Measurements from ENCODE around the gene HPRT1.

HPRT1 gene

GRCh38 chrX:134528960-134529359, 69.0 kb downstream of the HPRT1 start:
- Histone ChIP-seq H3K36me3 (ENCODE audit: insufficient read depth, low read length) (no peaks in the 10 kb centered on the region), H3K9ac (ENCODE audit: low read depth, low read length, poor library complexity, severe bottlenecking) (no peak overlapping the region), H3K79me2 (ENCODE audit: insufficient read depth, low read length) (no peaks in the 10 kb centered on the region), H2AFZ (ENCODE audit: low read length) (no peak overlapping the region), H3K27me3 (ENCODE audit: insufficient read depth, low read length, poor library complexity, severe bottlenecking) (no peaks in the 10 kb centered on the region), H3K4me1 (ENCODE audit: insufficient read depth, low read length, poor library complexity, severe bottlenecking) (no peaks in the 10 kb centered on the region), H3K4me2 (ENCODE audit: low read depth, low read length, poor library complexity, severe bottlenecking) (no peak overlapping the region), H3F3A (ENCODE audit: low read depth) (no peaks in the 10 kb centered on the region), H4K20me1 (ENCODE audit: insufficient read depth, low read length, poor library complexity, severe bottlenecking) (no peaks in the 10 kb centered on the region), H3K9me3 (ENCODE audit: insufficient read depth, low read depth, low read length) (no peaks in the 10 kb centered on the region), H3K9me2 (replicated peaks; ENCODE audit: low read depth, low read length) (no peaks in the 10 kb centered on the region), H3K4me3 (ENCODE audit: low read length, poor library complexity, severe bottlenecking) (no peak overlapping the region)
- TF ChIP-seq EZH2phosphoT487 (IDR thresholded peaks at IDR 0.05; ENCODE audit: borderline replicate concordance) = no peak
- TF ChIP-seq, protein P1, sequence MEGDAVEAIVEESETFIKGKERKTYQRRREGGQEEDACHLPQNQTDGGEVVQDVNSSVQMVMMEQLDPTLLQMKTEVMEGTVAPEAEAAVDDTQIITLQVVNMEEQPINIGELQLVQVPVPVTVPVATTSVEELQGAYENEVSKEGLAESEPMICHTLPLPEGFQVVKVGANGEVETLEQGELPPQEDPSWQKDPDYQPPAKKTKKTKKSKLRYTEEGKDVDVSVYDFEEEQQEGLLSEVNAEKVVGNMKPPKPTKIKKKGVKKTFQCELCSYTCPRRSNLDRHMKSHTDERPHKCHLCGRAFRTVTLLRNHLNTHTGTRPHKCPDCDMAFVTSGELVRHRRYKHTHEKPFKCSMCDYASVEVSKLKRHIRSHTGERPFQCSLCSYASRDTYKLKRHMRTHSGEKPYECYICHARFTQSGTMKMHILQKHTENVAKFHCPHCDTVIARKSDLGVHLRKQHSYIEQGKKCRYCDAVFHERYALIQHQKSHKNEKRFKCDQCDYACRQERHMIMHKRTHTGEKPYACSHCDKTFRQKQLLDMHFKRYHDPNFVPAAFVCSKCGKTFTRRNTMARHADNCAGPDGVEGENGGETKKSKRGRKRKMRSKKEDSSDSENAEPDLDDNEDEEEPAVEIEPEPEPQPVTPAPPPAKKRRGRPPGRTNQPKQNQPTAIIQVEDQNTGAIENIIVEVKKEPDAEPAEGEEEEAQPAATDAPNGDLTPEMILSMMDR (conservative IDR thresholded peaks at IDR 0.05; ENCODE audit: low read length) = no peak

DNA sequence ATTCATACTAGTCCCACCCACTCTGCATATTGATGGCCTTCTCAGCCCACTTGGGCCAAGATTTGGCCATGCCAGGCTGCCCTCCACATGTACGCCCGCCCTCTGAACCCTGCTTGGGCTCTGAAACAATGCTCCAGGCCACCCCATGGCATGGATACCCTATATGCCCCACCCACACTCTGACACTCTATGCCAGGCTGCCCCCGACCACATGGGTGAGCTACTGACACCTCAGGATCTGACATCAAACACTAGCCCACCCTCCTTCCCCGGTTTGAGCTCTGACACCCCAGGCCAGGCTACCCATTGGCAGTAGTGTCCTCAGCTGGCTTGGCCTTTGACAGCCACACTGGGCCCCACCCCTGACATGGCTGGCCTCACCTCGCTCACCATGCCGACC, 69.5 kb downstream of the HPRT1 start:
- Histone ChIP-seq H3K36me3 (ENCODE audit: insufficient read depth, low read length) (no peaks in the 10 kb centered on the region), H3K9me2 (replicated peaks; ENCODE audit: low read depth, low read length) (no peaks in the 10 kb centered on the region), H3K4me3 (ENCODE audit: low read length, poor library complexity, severe bottlenecking) (no peak overlapping the region), H3K79me2 (ENCODE audit: insufficient read depth, low read length) (no peaks in the 10 kb centered on the region), H3F3A (ENCODE audit: low read depth) (no peaks in the 10 kb centered on the region), H3K9ac (ENCODE audit: low read depth, low read length, poor library complexity, severe bottlenecking) (no peak overlapping the region), H3K4me2 (ENCODE audit: low read depth, low read length, poor library complexity, severe bottlenecking) (no peak overlapping the region), H4K20me1 (ENCODE audit: insufficient read depth, low read length, poor library complexity, severe bottlenecking) (no peaks in the 10 kb centered on the region), H3K27me3 (ENCODE audit: insufficient read depth, low read length, poor library complexity, severe bottlenecking) (no peaks in the 10 kb centered on the region), H2AFZ (ENCODE audit: low read length) (no peak overlapping the region), H3K9me3 (ENCODE audit: insufficient read depth, low read depth, low read length) (no peaks in the 10 kb centered on the region), H3K4me1 (ENCODE audit: insufficient read depth, low read length, poor library complexity, severe bottlenecking) (no peaks in the 10 kb centered on the region)
- TF ChIP-seq, protein P1 (conservative IDR thresholded peaks at IDR 0.05; ENCODE audit: low read length) = no peak
- no peak for TF ChIP-seq EZH2phosphoT487 (IDR thresholded peaks at IDR 0.05; ENCODE audit: borderline replicate concordance)

DNA sequence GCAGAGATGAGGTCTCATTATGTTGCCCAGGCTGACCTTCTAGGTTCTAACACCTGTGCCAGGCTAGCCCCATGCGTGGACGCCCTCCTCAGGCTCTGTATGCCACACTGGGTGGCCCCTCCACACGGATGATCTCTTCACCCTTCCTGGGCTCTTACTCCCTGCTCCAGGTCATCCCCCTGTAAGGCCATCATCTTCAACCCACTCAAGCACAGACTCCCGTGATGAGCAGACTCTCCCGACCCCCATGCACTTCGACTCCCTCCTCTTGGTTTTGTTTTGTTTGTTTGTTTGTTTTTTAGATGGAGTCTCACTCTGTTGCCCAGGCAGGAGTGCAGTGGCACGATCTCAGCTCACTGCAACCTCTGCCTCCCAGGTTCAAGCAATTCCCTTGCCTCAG, 70.9 kb downstream of the HPRT1 start:
- Histone ChIP-seq H3K4me3 (ENCODE audit: low read length, poor library complexity, severe bottlenecking) (no peak overlapping the region), H3K36me3 (ENCODE audit: insufficient read depth, low read length) (no peaks in the 10 kb centered on the region), H2AFZ (ENCODE audit: low read length) (no peak overlapping the region), H3K9me3 (ENCODE audit: insufficient read depth, low read depth, low read length) (no peaks in the 10 kb centered on the region), H4K20me1 (ENCODE audit: insufficient read depth, low read length, poor library complexity, severe bottlenecking) (no peaks in the 10 kb centered on the region), H3K9ac (ENCODE audit: low read depth, low read length, poor library complexity, severe bottlenecking) (no peak overlapping the region), H3K27me3 (ENCODE audit: insufficient read depth, low read length, poor library complexity, severe bottlenecking) (no peaks in the 10 kb centered on the region), H3K4me2 (ENCODE audit: low read depth, low read length, poor library complexity, severe bottlenecking) (no peak overlapping the region), H3K4me1 (ENCODE audit: insufficient read depth, low read length, poor library complexity, severe bottlenecking) (no peaks in the 10 kb centered on the region), H3K9me2 (replicated peaks; ENCODE audit: low read depth, low read length) (no peaks in the 10 kb centered on the region), H3F3A (ENCODE audit: low read depth) (no peaks in the 10 kb centered on the region), H3K79me2 (ENCODE audit: insufficient read depth, low read length) (no peaks in the 10 kb centered on the region)
- no peak for TF ChIP-seq EZH2phosphoT487 (IDR thresholded peaks at IDR 0.05; ENCODE audit: borderline replicate concordance)

DNA sequence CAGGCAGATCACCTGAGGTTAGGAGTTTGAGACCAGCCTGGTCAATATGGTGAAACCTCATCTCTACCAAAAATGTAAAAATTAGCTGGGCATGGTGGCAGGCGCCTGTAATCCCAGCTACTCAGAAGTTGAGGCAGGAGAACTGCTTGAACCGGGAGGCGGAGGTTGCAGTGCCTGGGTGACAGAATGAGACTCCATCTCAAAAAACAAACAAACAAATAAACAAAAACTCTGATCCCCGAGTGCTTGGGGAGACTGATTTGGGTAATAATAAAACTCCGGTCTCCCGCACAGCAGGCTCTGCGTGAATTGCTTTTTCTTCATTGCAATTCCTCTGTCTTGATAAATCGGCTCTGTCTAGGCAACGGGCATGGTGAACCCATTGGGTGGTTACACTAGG, 73.4 kb downstream of the HPRT1 start:
- H4K20me1 ChIP-seq (ENCODE audit: insufficient read depth, low read length, poor library complexity, severe bottlenecking) = no peaks in the 10 kb centered on the region
- no peak overlapping the region for H3K4me3 ChIP-seq (ENCODE audit: low read length, poor library complexity, severe bottlenecking)
- H3K9me3 ChIP-seq (ENCODE audit: insufficient read depth, low read depth, low read length) = no peaks in the 10 kb centered on the region
- H3K9me2 ChIP-seq (replicated peaks; ENCODE audit: low read depth, low read length) = no peaks in the 10 kb centered on the region
- H3K4me2 ChIP-seq (ENCODE audit: low read depth, low read length, poor library complexity, severe bottlenecking) = no peak overlapping the region
- H3K27me3 ChIP-seq (ENCODE audit: insufficient read depth, low read length, poor library complexity, severe bottlenecking) = no peaks in the 10 kb centered on the region
- H2AFZ ChIP-seq (ENCODE audit: low read length) = no peak overlapping the region
- H3K79me2 ChIP-seq (ENCODE audit: insufficient read depth, low read length) = no peaks in the 10 kb centered on the region
- no peaks in the 10 kb centered on the region for H3F3A ChIP-seq (ENCODE audit: low read depth)
- TF ChIP-seq, protein P1 (conservative IDR thresholded peaks at IDR 0.05; ENCODE audit: low read length) = no peak
- TF ChIP-seq EZH2phosphoT487 (IDR thresholded peaks at IDR 0.05; ENCODE audit: borderline replicate concordance) = no peak
- no peak overlapping the region for H3K9ac ChIP-seq (ENCODE audit: low read depth, low read length, poor library complexity, severe bottlenecking)
- no peaks in the 10 kb centered on the region for H3K4me1 ChIP-seq (ENCODE audit: insufficient read depth, low read length, poor library complexity, severe bottlenecking)
- H3K36me3 ChIP-seq (ENCODE audit: insufficient read depth, low read length) = no peaks in the 10 kb centered on the region
